Retinal pigment epithelial cell (primary cell): ENCODE data around the gene FAM50A.

Experiments
- DNase-seq: peaks from one replicate; pipeline ENCODE4 v3.0.0-alpha.2; 2010; ENCODE audit warnings: low read depth
- H3K4me3 ChIP-seq: 2 replicates; pipeline ENCODE4 v1.5.1; 2011; ENCODE audit warnings: mild to moderate bottlenecking, low read length, control low read depth, moderate library complexity
- CTCF ChIP-seq: conservative IDR thresholded peaks from 2 replicates; pipeline ENCODE4 v1.5.1; 2011; ENCODE audit warnings: low read depth, low read length, control low read depth, inconsistent platforms

Gene FAM50A

GRCh38 chrX:154408659-154409221, 35.2 kb upstream of the FAM50A start:
- peak overlapping the region; percentile 30 for H3K4me3 ChIP-seq
- DNase-seq = no peak
- no peak for TF ChIP-seq CTCF

- no peak for TF ChIP-seq CTCF
- peak; percentile 82 for DNase-seq
These were observed 34.6 kb upstream of the FAM50A start, which contains the start of gene DNASE1L1 for GRCh38 chrX:154409222-154409871. DNASE1L1 (minus strand) TSS chrX:154409254; CDS start chrX:154405568, 3,686 bp downstream.

GRCh38 chrX:154411981-154412340, 32.0 kb upstream of the FAM50A start:
- H3K4me3 ChIP-seq = peak overlapping the region; percentile 57
- TF ChIP-seq CTCF = no peak
- DNase-seq = no peak

More at GRCh38 chrX:154409222-154409871, 34.6 kb upstream of the FAM50A start, which contains the start of gene DNASE1L1:
- H3K4me3 ChIP-seq = peak within 1 kb of the TSS; percentile 30

- no peak for DNase-seq
- TF ChIP-seq CTCF = no peak
- H3K4me3 ChIP-seq = peak overlapping the region; percentile 57
These were observed 31.5 kb upstream of the FAM50A start for GRCh38 chrX:154412468-154412867.

- H3K4me3 ChIP-seq = no peak overlapping the region
- no peak for DNase-seq
These were observed 30.8 kb upstream of the FAM50A start for GRCh38 chrX:154413142-154413541.

GRCh38 chrX:154417157-154417556, 26.8 kb upstream of the FAM50A start:
- no peak overlapping the region for H3K4me3 ChIP-seq
- no peak for TF ChIP-seq CTCF
- no peak for DNase-seq

More at GRCh38 chrX:154413142-154413541, 30.8 kb upstream of the FAM50A start:
- TF ChIP-seq CTCF = no peak

- TF ChIP-seq CTCF = no peak
- no peak for DNase-seq
These were observed 24.8 kb upstream of the FAM50A start for GRCh38 chrX:154419189-154419588.

More at GRCh38 chrX:154419189-154419588, 24.8 kb upstream of the FAM50A start:
- no peak overlapping the region for H3K4me3 ChIP-seq
